ENCODE measurements around the gene GLP1R. TPM values are rescaled to one million over a fixed set of nuclear protein-coding genes. Genes with fewer than 3 reads are reported as not detected.

GLP1R gene
- total and polyA plus RNA-seq, 2 donors (not counting 1 experiment from before 2014, with no cell fraction given) = not detected

DNA sequence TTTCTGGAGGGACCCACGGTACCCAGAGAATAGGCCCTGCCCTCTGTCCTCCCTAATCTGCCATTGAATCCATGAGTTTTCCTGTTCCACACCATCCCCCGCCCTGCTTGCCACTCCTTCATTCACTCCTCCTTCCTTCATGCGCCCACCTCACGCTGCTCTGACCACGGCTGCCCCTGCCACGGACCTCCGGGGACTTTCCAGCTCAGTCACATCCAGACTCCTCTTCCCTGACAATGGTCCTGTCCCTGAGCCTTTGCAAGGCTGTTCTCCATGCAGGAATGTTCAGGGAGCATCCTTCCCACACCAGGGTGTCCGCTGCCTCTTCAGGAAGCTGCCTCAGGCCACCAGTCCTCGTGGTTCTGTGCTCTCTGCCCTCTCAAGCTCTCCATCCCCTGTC, 25.9 kb downstream of the GLP1R start:
- Histone ChIP-seq H3K27me3 (ENCODE audit: control insufficient read depth, insufficient read depth, low read length) (no peaks in the 10 kb centered on the region), H3K36me3 (ENCODE audit: control insufficient read depth, insufficient read depth, low read length) (no peaks in the 10 kb centered on the region), H2AFZ (ENCODE audit: low read length) (no peak overlapping the region), H3K9me3 (ENCODE audit: control insufficient read depth, insufficient read depth, low read depth, low read length) (no peaks in the 10 kb centered on the region), H3K9ac (ENCODE audit: insufficient read depth, low read length) (no peak overlapping the region), H3K79me2 (ENCODE audit: control insufficient read depth, insufficient read depth, low read length) (no peaks in the 10 kb centered on the region), H3K4me3 (replicated peaks in 1 of 4; ENCODE audit: control extremely low read depth in 1 of 4, insufficient read depth in 1 of 4, low read depth in 3 of 4, low read length in 4 of 4) (no peak overlapping the region), H3K4me1 (ENCODE audit: control insufficient read depth, extremely low read depth, insufficient read depth, low read length) (no peaks in the 10 kb centered on the region), H3K4me2 (ENCODE audit: extremely low read depth, insufficient read depth, low read length) (no peak overlapping the region), H4K20me1 (ENCODE audit: control insufficient read depth, extremely low read depth, insufficient read depth, low read length) (no peaks in the 10 kb centered on the region), H3K27ac (ENCODE audit: insufficient read depth, low read length) (no peak overlapping the region)
- TF ChIP-seq, protein P1, sequence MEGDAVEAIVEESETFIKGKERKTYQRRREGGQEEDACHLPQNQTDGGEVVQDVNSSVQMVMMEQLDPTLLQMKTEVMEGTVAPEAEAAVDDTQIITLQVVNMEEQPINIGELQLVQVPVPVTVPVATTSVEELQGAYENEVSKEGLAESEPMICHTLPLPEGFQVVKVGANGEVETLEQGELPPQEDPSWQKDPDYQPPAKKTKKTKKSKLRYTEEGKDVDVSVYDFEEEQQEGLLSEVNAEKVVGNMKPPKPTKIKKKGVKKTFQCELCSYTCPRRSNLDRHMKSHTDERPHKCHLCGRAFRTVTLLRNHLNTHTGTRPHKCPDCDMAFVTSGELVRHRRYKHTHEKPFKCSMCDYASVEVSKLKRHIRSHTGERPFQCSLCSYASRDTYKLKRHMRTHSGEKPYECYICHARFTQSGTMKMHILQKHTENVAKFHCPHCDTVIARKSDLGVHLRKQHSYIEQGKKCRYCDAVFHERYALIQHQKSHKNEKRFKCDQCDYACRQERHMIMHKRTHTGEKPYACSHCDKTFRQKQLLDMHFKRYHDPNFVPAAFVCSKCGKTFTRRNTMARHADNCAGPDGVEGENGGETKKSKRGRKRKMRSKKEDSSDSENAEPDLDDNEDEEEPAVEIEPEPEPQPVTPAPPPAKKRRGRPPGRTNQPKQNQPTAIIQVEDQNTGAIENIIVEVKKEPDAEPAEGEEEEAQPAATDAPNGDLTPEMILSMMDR (conservative IDR thresholded peaks at IDR 0.05 in 1 of 2, IDR thresholded peaks at IDR 0.05 in 1 of 2; ENCODE audit: low read depth in 1 of 2, low read length in 2 of 2) = no peak
- TF ChIP-seq EZH2 (IDR thresholded peaks at IDR 0.05; ENCODE audit: low read length, missing control alignments) = no peak
- DNase-seq (ENCODE audit: low read depth in 2 of 2) = no peak

DNA sequence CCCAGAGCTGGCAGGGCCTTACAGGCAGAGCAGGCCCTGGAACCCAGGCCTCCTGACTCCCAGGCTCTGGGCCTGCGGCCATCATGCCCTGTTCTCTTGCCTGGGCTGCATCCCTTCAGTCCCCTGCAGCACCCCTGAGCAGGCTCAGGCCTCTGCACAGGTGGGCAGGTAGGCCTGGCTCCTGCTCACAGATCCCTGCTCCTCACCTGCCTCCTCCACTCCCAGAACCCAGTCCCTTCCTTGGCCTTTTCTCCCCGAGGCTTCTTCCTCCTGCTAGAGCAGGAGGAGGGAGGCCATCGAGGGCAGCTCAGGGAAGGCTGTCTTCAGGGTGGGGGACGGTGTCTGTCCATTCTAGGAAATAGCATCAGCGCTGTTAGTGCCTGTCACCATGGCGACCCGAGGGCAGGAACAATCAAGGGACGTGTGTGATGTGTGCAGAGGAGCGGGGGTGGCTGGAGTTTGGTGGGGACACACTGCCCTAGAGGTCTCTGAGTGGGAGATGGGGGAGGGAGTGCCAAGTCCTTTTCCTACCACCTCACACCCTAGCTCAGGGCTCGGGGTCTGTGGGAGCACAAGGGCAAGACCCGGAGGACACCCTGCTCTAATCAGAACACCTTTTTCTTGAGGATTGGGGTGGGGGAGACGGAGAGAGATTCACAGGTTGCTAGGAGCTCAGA, 26.6 kb downstream of the GLP1R start:
- TF ChIP-seq, protein P1 (conservative IDR thresholded peaks at IDR 0.05 in 1 of 2, IDR thresholded peaks at IDR 0.05 in 1 of 2; ENCODE audit: low read depth in 1 of 2, low read length in 2 of 2) = no peak
- no peak for TF ChIP-seq EZH2 (IDR thresholded peaks at IDR 0.05; ENCODE audit: low read length, missing control alignments)
- no peak for DNase-seq (ENCODE audit: low read depth in 2 of 2)

DNA sequence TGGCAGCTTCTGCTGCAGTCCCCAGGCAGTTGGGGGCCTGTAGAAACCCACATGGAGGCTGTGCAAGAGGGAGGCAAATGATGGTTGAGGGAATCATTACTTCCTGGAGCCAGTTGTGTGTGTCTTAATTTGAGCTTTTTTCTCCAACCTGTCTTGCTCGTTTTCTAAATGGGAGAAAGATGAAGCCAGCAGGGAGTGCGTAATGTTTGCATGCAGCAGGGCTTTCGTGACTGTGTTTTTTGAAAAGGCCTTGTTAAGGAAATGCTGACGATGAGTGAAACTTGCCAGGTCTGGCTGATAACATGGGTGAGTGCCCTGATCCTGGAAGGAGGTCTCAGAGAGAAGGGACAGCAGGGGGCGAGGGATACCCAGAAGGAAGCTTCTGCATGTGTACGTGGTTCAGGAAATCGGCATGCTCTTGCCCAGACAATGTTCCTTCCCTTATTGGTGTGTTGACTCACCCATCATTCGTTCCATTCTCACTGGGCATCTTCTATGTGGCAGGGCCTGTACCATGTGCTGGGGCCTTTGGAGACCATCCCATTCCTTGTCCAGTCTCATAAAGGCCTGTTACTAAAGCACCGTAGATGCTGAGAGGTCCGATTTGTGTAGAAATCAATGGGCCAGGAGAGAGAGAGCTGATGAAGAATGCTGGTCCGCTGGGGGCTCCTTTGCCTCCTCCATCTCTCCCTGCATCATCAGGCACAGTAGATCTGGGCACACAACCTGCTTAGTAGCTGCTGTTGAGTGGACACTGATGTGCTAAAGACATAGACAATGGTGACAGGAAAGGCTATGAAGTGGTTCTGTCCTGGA, 27.4 kb downstream of the GLP1R start:
- Histone ChIP-seq H3K9me3 (ENCODE audit: control insufficient read depth, insufficient read depth, low read depth, low read length) (no peaks in the 10 kb centered on the region), H3K4me2 (ENCODE audit: extremely low read depth, insufficient read depth, low read length) (no peak overlapping the region), H3K36me3 (ENCODE audit: control insufficient read depth, insufficient read depth, low read length) (no peaks in the 10 kb centered on the region), H4K20me1 (ENCODE audit: control insufficient read depth, extremely low read depth, insufficient read depth, low read length) (no peaks in the 10 kb centered on the region), H3K27me3 (ENCODE audit: control insufficient read depth, insufficient read depth, low read length) (no peaks in the 10 kb centered on the region), H3K27ac (ENCODE audit: insufficient read depth, low read length) (no peak overlapping the region), H3K9ac (ENCODE audit: insufficient read depth, low read length) (no peak overlapping the region), H2AFZ (ENCODE audit: low read length) (no peak overlapping the region), H3K79me2 (ENCODE audit: control insufficient read depth, insufficient read depth, low read length) (no peaks in the 10 kb centered on the region), H3K4me3 (replicated peaks in 1 of 4; ENCODE audit: control extremely low read depth in 1 of 4, insufficient read depth in 1 of 4, low read depth in 3 of 4, low read length in 4 of 4) (no peak overlapping the region), H3K4me1 (ENCODE audit: control insufficient read depth, extremely low read depth, insufficient read depth, low read length) (no peaks in the 10 kb centered on the region)
- no peak for DNase-seq (ENCODE audit: low read depth in 2 of 2)
- TF ChIP-seq, protein P1 (conservative IDR thresholded peaks at IDR 0.05 in 1 of 2, IDR thresholded peaks at IDR 0.05 in 1 of 2; ENCODE audit: low read depth in 1 of 2, low read length in 2 of 2) = no peak
- no peak for TF ChIP-seq EZH2 (IDR thresholded peaks at IDR 0.05; ENCODE audit: low read length, missing control alignments)

More for the DNA sequence above, 26.6 kb downstream of the GLP1R start:
- Histone ChIP-seq H3K27me3 (ENCODE audit: control insufficient read depth, insufficient read depth, low read length) (no peaks in the 10 kb centered on the region), H2AFZ (ENCODE audit: low read length) (no peak overlapping the region), H3K4me3 (replicated peaks in 1 of 4; ENCODE audit: control extremely low read depth in 1 of 4, insufficient read depth in 1 of 4, low read depth in 3 of 4, low read length in 4 of 4) (no peak overlapping the region), H3K27ac (ENCODE audit: insufficient read depth, low read length) (no peak overlapping the region), H3K36me3 (ENCODE audit: control insufficient read depth, insufficient read depth, low read length) (no peaks in the 10 kb centered on the region), H3K9me3 (ENCODE audit: control insufficient read depth, insufficient read depth, low read depth, low read length) (no peaks in the 10 kb centered on the region), H4K20me1 (ENCODE audit: control insufficient read depth, extremely low read depth, insufficient read depth, low read length) (no peaks in the 10 kb centered on the region), H3K4me2 (ENCODE audit: extremely low read depth, insufficient read depth, low read length) (no peak overlapping the region), H3K4me1 (ENCODE audit: control insufficient read depth, extremely low read depth, insufficient read depth, low read length) (no peaks in the 10 kb centered on the region), H3K9ac (ENCODE audit: insufficient read depth, low read length) (no peak overlapping the region), H3K79me2 (ENCODE audit: control insufficient read depth, insufficient read depth, low read length) (no peaks in the 10 kb centered on the region)

All from fibroblast of lung (primary cell).